Jurkat, Clone E6-1 (cell line): ENCODE measurements around the gene GPR161.
A peak's percentile ranks its signal among the peaks of the same experiment; 100 is the strongest.

Experiments used
- DNase-seq: peaks from one replicate; pipeline ENCODE4 v3.0.0-alpha.2; 2011; ENCODE audit warnings: low read depth, low spot score
- H3K4me3 ChIP-seq: 2 replicates; pipeline ENCODE4 v1.5.1; 2011; ENCODE audit warnings: mild to moderate bottlenecking, low read length, control low read depth, moderate library complexity

Gene GPR161

DNA sequence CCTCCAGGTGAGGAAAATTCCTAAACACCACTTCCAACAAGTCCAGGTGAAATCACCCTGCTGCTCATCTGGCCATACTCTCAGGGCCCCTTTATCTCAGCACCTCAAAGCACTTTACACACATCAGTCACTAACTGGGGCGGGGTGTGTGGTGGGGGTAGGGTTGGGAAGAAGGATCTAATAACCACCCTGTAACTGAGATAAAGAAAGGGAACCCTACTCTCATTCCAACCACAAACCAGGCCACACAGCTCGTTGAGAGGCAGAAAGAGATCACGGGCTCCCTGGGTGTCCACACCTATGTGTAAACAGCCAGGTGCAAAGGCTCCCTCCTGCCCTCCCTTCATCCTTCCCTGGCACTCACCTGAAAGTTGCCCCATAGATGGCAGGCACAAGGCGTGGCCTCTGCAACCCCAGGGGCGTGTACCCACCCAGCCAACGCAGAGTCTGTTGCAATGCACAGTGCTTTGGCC, 20.4 kb downstream of the GPR161 start:
- H3K4me3 ChIP-seq, result no peak overlapping the region
- DNase-seq, result no peak

- no peak for DNase-seq
- H3K4me3 ChIP-seq, result no peak overlapping the region
These were observed 21.9 kb downstream of the GPR161 start for GRCh38 chr1:168114845-168115244.

DNA sequence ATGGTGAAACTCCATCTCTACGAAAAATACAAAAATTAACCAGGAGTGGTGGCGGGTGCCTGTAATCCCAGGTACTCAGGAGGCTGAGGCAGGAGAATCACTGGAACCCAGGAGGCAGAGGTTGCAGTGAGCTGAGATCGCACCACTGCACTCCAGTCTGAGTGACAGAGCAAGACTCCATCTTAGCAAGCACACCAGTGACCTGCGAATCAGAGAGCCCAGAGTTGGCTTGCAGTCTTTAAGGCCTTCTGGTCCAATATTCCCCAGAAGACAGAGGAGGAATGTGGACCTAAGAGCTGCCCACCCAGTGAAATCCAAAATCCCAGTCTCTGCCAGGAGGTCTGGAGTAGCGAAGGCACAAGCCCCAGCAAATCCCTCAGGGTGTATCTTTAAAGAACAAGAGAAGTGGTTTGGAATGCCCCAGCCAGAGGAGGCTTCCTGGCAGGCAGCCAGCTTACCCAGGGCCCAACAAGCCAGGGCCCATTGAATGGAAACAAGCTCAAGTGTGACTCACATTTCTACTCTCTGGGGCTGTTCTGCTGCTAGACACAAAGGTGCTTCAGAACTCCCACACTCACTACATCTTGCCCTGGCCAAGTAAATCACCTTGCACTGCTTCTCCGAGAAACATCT, 23.9 kb downstream of the GPR161 start:
- DNase-seq, result no peak
- H3K4me3 ChIP-seq, result no peak overlapping the region

GRCh38 chr1:168110896-168111545, 25.7 kb downstream of the GPR161 start:
- H3K4me3 ChIP-seq, result no peak overlapping the region
- DNase-seq, result peak; percentile 8

- H3K4me3 ChIP-seq, result no peak overlapping the region
- DNase-seq, result no peak
These were observed 30.5 kb downstream of the GPR161 start for GRCh38 chr1:168106274-168106673.

DNA sequence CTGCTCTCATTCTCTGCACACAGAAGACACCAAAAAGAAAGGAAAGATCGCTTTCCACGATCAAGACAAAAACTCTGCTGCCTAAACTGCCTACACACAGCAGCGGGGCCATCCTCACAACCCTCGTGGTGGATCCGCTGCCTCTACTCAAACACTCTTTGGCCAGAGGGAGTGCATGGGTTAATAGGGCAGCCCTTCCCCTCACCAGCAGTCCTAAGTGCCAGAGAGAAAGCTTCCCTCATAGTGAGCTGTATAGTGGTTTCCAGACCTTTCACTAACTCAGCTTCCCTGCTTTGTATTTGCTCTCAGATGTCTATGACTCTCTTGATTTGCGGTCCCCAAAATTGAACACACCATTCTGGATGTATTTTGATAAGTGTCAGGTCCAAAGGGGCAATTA, 30.9 kb downstream of the GPR161 start:
- no peak for DNase-seq

GRCh38 chr1:168104535-168104934, 32.2 kb downstream of the GPR161 start:
- DNase-seq, result no peak

More for the DNA sequence above, 30.9 kb downstream of the GPR161 start:
- H3K4me3 ChIP-seq, result no peak overlapping the region

DNA sequence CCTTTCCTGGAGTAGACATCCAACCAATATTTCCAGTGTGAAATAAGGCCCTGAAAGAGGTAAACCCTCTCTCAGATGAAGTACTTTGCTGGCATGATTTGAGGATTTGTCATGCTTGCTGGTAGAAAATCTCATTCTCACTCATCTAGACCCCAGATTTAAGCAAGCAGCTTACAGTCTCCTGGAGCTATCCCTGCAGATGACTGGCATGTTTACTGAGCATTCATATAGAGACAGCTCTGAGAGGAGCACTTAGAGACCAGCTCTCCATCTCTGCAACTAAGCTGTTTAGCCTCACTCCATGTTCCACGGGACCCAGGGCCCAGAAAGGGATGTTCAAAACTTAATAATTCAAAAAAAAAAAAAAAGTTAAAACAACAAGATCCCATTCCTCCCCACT, 34.2 kb downstream of the GPR161 start:
- DNase-seq, result no peak
- H3K4me3 ChIP-seq, result no peak overlapping the region

More at GRCh38 chr1:168104535-168104934, 32.2 kb downstream of the GPR161 start:
- no peak overlapping the region for H3K4me3 ChIP-seq

- no peak for DNase-seq
These were observed 35.4 kb downstream of the GPR161 start for GRCh38 chr1:168101336-168101735.

GRCh38 chr1:168100315-168101002, 36.3 kb downstream of the GPR161 start:
- H3K4me3 ChIP-seq, result no peak overlapping the region
- no peak for DNase-seq

More at GRCh38 chr1:168101336-168101735, 35.4 kb downstream of the GPR161 start:
- no peak overlapping the region for H3K4me3 ChIP-seq

GRCh38 chr1:168099337-168099801, 37.4 kb downstream of the GPR161 start:
- DNase-seq, result no peak
- H3K4me3 ChIP-seq, result no peak overlapping the region

GRCh38 chr1:168098534-168099320, 38.0 kb downstream of the GPR161 start:
- H3K4me3 ChIP-seq, result no peak overlapping the region
- DNase-seq, result no peak

GRCh38 chr1:168097921-168098528, 38.7 kb downstream of the GPR161 start:
- no peak for DNase-seq
- H3K4me3 ChIP-seq, result no peak overlapping the region

GRCh38 chr1:168096296-168097165, 40.2 kb downstream of the GPR161 start:
- no peak for DNase-seq
- H3K4me3 ChIP-seq, result no peak overlapping the region

- no peak overlapping the region for H3K4me3 ChIP-seq
- no peak for DNase-seq
These were observed 41.3 kb downstream of the GPR161 start for GRCh38 chr1:168095476-168095875.

GRCh38 chr1:168093616-168094015, 43.1 kb downstream of the GPR161 start:
- no peak for DNase-seq
- no peak overlapping the region for H3K4me3 ChIP-seq

DNA sequence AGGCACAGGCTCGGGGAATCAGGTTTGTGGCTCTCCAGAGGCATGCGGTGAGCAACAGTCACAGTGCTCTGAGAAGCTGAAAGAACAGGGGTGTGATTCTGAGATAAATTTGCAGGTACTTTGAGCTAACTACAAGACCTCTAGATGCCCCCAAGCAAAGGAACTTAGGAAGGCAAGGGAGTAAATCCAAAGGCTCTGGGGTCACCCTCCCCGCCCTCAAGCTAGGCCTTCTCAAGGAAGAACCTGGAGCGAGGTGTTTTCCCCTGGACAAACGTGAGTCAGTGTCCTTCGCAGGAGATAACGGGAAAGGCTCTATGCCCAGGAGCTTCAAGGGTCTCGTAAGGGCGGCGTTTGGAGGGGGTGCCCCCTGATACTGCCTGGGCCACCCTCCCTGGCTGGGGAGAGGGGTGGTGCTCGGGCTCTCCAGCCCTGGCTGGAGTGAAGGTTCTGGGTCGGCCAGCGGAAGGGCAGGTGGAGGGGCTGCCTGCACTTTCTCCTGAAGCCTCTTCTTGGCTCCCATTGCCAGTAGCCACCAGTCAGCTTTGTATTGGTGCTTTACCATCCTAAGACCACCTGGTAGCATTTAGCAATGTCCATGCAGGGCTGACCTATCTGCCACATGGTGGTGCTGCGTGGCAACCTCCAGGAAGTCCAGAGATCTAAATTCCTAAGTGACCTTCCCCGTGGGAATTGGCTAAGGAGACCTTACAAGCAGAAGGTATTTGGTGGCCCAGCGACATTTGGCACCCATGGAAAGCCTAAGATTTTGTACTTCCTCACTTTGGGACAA, 44.0 kb downstream of the GPR161 start:
- no peak overlapping the region for H3K4me3 ChIP-seq
- no peak for DNase-seq
